Measurements from ENCODE around the gene STPG1. TPM values are rescaled to one million over a fixed set of nuclear protein-coding genes. Genes with fewer than 3 reads are reported as not detected.

Gene STPG1
- total and polyA plus RNA-seq, 2 donors from 2014 or later, result 10.6 to 12.2 TPM

DNA sequence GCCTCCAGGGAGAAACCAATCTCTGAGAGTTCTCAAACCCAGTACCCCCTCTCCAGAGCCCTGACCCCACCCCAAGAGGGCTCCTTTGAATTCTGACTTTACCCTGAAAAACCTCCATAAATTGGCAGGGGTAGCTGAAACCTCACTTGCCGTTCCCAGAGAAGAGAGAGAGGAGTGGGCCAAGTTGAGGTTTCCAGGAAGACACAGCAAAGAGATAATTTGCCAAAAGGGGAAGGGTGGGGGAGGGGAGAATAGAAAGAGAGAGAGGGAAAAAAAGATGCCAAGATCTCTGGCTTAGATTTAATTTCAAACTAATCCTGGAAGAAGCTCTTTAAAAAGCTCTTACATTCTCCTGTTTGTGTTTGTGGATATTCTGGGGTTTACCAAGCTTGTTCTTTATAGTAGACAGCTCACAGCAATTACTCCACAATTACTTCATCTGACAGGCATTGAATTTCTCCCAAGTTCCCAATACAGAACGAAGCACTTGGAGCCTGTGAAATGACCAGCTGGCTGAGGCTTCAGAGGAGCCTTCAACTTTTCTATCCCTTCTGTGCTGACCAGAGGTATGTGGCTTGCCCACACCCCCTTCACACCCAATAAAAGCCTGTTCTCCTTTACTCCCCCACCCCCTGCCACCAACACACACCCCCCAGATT, 95.5 kb downstream of the STPG1 start:
- Histone ChIP-seq H3K27ac (ENCODE audit: low read depth in 2 of 2, low read length in 2 of 2) (no peak overlapping the region), H3K4me3 (ENCODE audit: low read length in 3 of 3) (no peak overlapping the region), H3K4me1 (ENCODE audit: control insufficient read depth in 2 of 3, insufficient read depth in 2 of 3, low read depth in 1 of 3, low read length in 3 of 3) (peaks cover 0 to 7% (median 0%) of the 10 kb centered on the region in 3 donors), H3K9me3 (ENCODE audit: control insufficient read depth in 2 of 3, insufficient read depth in 1 of 3, low read length in 3 of 3) (no peaks in the 10 kb centered on the region), H3K9ac (ENCODE audit: low read length in 3 of 3) (no peak overlapping the region), H3K27me3 (ENCODE audit: control insufficient read depth, insufficient read depth, low read length) (no peaks in the 10 kb centered on the region), H3K36me3 (ENCODE audit: control insufficient read depth in 2 of 3, insufficient read depth in 3 of 3, low read length in 3 of 3) (no peaks in the 10 kb centered on the region)
- DNase-seq (peak in 1 of 5 donors; percentile 57), FAIRE-seq (no peak)
- TF ChIP-seq CTCF (IDR thresholded peaks at IDR 0.05; ENCODE audit: borderline replicate concordance, extremely low read depth, insufficient read depth), result no peak
- intact Hi-C loops (cut with DNase I), result no loop called here

DNA sequence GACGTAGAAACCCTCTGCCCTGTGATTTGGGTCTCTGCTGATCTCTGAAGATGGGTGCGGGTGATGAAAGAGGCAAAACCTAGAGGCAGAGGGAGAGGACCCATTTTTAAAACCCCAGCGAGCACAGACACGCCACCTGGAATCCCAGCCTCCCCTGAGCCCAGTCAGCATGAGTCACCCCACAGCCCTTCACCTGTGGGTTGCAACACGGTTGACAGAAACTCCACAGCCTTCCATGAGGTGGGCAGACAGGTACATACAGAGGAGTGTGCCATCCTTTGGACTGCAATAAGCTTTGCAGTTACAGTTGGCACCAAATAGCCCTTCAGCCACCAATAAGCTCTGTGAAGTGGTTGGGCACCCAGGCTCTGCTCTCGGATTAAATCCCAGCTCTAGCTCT, 96.5 kb downstream of the STPG1 start:
- Histone ChIP-seq H3K27me3 (ENCODE audit: control insufficient read depth, insufficient read depth, low read length) (no peaks in the 10 kb centered on the region), H3K36me3 (ENCODE audit: control insufficient read depth in 2 of 3, insufficient read depth in 3 of 3, low read length in 3 of 3) (no peaks in the 10 kb centered on the region), H3K4me1 (ENCODE audit: control insufficient read depth in 2 of 3, insufficient read depth in 2 of 3, low read depth in 1 of 3, low read length in 3 of 3) (peaks cover 0 to 7% (median 0%) of the 10 kb centered on the region in 3 donors), H3K27ac (ENCODE audit: low read depth in 2 of 2, low read length in 2 of 2) (no peak overlapping the region), H3K9me3 (ENCODE audit: control insufficient read depth in 2 of 3, insufficient read depth in 1 of 3, low read length in 3 of 3) (no peaks in the 10 kb centered on the region), H3K9ac (ENCODE audit: low read length in 3 of 3) (no peak overlapping the region), H3K4me3 (ENCODE audit: low read length in 3 of 3) (no peak overlapping the region)
- intact Hi-C loops (cut with DNase I), result no loop called here
- no peak for FAIRE-seq
- DNase-seq, result no peak
- TF ChIP-seq CTCF (IDR thresholded peaks at IDR 0.05; ENCODE audit: borderline replicate concordance, extremely low read depth, insufficient read depth), result no peak

DNA sequence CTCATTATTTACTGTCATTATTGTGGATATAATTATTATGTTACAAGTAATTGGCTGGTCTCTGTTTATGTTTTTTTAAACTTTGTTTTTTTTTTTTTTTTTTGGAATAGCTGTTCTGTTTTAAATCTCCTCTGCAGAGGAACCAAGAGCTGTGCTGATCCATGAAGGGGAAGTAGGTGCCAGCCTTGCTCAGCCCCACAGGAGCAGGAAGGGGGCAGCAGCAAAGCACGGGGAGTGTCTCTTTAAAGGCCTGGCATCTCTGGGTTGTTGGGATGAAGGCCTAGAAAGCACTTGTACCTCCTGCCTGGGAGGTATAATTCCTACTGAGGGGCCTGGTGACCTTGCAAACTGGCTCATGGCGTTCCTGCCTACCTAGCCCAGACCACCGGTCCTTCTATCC, 96.9 kb downstream of the STPG1 start:
- Histone ChIP-seq H3K4me3 (ENCODE audit: low read length in 3 of 3) (no peak overlapping the region), H3K9ac (ENCODE audit: low read length in 3 of 3) (no peak overlapping the region), H3K36me3 (ENCODE audit: control insufficient read depth in 2 of 3, insufficient read depth in 3 of 3, low read length in 3 of 3) (no peaks in the 10 kb centered on the region), H3K27me3 (ENCODE audit: control insufficient read depth, insufficient read depth, low read length) (no peaks in the 10 kb centered on the region), H3K4me1 (ENCODE audit: control insufficient read depth in 2 of 3, insufficient read depth in 2 of 3, low read depth in 1 of 3, low read length in 3 of 3) (peaks cover 0 to 7% (median 0%) of the 10 kb centered on the region in 3 donors), H3K9me3 (ENCODE audit: control insufficient read depth in 2 of 3, insufficient read depth in 1 of 3, low read length in 3 of 3) (no peaks in the 10 kb centered on the region), H3K27ac (ENCODE audit: low read depth in 2 of 2, low read length in 2 of 2) (no peak overlapping the region)
- DNase-seq (no peak), FAIRE-seq (no peak)
- no peak for TF ChIP-seq CTCF (IDR thresholded peaks at IDR 0.05; ENCODE audit: borderline replicate concordance, extremely low read depth, insufficient read depth)
- intact Hi-C loops (cut with DNase I), result no loop called here

DNA sequence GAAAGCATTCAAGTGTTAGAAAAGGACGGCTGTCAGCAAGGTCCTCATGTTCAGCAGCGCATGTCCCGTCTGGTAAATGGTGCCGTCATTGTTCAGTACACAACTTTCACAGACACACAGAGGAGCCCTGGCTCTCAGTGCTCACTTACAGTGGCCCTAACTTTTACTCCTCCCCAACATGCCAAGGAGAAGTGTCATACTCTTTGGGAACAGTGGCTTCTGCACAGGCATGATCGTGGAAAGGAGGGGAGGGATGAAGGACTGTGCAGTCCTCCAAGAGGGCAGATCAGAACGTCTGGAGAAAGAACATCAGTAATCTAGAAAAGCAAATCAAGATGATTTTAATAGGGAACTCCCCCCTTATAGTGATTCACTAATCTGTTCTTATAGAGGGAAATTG, 98.2 kb downstream of the STPG1 start:
- no peak for DNase-seq
- H3K9me3 ChIP-seq (ENCODE audit: control insufficient read depth in 2 of 3, insufficient read depth in 1 of 3, low read length in 3 of 3), result no peaks in the 10 kb centered on the region
- no peaks in the 10 kb centered on the region for H3K27me3 ChIP-seq (ENCODE audit: control insufficient read depth, insufficient read depth, low read length)

More for the DNA sequence above, 98.2 kb downstream of the STPG1 start:
- intact Hi-C loops (cut with DNase I), result no loop called here
- no peak for TF ChIP-seq CTCF (IDR thresholded peaks at IDR 0.05; ENCODE audit: borderline replicate concordance, extremely low read depth, insufficient read depth)
- no peaks in the 10 kb centered on the region for H3K36me3 ChIP-seq (ENCODE audit: control insufficient read depth in 2 of 3, insufficient read depth in 3 of 3, low read length in 3 of 3)
- H3K4me3 ChIP-seq (ENCODE audit: low read length in 3 of 3), result no peak overlapping the region
- no peak overlapping the region for H3K9ac ChIP-seq (ENCODE audit: low read length in 3 of 3)
- FAIRE-seq, result no peak
- H3K27ac ChIP-seq (ENCODE audit: low read depth in 2 of 2, low read length in 2 of 2), result no peak overlapping the region
- peaks cover 0 to 2% (median 0%) of the 10 kb centered on the region in 3 donors for H3K4me1 ChIP-seq (ENCODE audit: control insufficient read depth in 2 of 3, insufficient read depth in 2 of 3, low read depth in 1 of 3, low read length in 3 of 3)
